Astrocyte (in vitro differentiated cells and primary cell): ENCODE results near the gene RNF149.

Source experiments
- CTCF ChIP-seq: IDR thresholded peaks from 2 replicates; pipeline ENCODE4 v1.5.1; 2011; ENCODE audit warnings: low read depth, mild to moderate bottlenecking, inconsistent platforms, low read length, moderate library complexity; ENCODE audit not compliant: insufficient read depth
- EZH2 ChIP-seq: IDR thresholded peaks from 2 replicates; pipeline ENCODE4 v1.6.1; 2012; ENCODE audit warnings: mild to moderate bottlenecking, low read length, inconsistent platforms; ENCODE audit not compliant: insufficient read depth

GRCh38 chr2:101330253-101330933 is 21.9 kb upstream of the RNF149 start:
- TF ChIP-seq CTCF = no peak
- TF ChIP-seq EZH2 = no peak
